8988T (cell line): Measurements from ENCODE around the gene KIAA1217.
A peak's percentile ranks its signal among the peaks of the same experiment; 100 is the strongest.

Experiments
- DNase-seq: peaks from one replicate; pipeline ENCODE4 v3.0.0; 2011

The KIAA1217 gene

DNA sequence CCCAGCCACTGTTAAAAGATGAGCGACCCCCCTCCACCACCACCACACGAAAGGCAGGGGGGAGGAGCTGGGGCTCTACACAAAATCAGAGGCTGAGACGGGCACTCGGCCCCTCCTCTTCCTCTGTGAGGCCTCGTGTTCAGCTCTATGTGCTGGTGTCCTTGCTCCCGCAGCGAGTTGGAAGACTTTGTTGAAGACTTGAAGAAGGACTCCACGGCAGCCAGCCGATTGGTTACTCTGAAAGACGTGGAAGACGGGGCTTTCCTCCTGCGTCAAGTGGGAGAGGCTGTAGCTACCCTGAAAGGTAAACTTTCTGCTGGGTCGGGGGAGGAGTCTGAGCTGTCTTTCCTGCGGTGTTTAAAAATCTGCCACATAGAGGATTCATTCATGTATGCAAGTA lies 311.0 kb downstream of the KIAA1217 start:
- DNase-seq: no peak

DNA sequence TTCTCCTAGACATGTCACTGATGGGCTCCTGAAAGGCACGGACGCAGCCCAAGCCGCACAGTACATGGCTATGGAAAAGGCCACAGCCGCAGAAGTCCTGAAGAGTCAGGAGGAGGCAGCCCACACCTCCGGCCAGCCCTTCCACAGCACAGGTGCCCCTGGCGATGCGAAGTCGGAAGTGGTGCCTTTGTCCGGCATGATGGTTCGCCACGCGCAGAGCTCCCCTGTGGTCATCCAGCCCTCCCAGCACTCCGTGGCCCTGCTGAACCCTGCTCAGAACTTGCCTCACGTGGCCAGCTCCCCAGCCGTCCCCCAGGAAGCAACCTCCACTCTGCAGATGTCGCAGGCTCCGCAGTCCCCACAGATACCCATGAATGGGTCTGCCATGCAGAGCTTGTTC lies 315.4 kb downstream of the KIAA1217 start:
- DNase-seq: no peak

DNA sequence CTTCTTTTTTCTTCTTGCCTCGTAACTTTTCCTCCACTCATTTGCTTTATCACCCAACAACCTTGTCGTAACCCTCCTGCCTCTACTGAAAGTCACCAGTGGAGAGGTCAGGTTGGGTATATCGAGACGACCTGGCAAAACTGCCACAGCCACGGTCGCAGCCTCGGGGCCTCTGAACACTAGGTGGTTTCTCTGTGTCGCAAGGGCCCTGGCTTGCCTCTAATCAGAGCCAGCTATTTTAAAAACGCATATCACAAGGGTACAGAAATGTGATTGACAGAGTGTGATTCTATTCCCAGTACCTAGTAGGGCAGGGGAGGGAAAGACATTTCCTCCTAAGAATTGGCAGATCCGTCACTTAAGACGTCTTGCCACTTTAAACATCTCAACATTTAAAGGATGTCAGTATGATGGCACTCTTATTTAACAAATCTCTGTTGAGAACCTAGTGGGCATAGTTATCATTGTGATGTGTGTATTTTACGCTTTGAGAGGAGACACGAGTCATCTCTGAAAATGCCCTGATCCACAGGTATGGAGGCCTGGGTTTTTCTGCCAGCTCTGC lies 317.2 kb downstream of the KIAA1217 start:
- DNase-seq: no peak

DNA sequence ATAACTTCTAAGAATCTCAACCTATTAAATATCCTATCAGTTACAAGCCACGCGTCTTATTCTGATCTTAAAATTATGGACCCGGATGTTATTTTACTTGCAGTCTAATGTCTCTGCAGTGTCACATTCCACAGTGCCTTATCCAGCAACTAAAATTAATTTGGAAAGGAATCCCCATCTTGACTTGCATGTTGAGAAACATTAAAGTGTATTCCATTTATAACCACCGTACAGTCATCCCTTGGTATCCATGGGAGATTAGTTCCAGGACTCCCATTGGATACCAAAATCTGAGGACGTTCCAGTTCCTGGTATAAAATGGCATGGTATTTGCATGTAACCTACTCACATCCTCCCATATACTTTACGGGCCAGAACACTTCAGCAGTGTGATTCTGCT lies 320.0 kb downstream of the KIAA1217 start:
- DNase-seq: no peak

DNA sequence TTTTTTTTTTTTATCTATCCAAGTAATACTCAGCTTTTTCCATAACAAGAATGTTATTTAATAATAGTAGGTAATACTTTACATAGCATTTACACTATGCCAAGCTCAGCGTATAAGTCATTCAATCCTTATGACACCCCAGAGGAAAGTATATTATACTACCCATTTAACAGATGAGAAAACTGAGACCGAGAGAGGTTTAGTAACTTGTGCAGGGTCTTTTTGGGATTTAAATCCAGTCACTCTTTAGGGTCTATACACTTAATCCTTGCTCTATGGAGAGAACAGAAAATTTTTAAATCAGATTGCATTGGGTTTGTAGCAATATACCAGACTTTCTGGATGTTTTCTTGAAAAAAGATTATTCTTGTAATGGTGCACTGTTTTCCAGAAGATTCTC lies 322.5 kb downstream of the KIAA1217 start:
- no peak for DNase-seq

DNA sequence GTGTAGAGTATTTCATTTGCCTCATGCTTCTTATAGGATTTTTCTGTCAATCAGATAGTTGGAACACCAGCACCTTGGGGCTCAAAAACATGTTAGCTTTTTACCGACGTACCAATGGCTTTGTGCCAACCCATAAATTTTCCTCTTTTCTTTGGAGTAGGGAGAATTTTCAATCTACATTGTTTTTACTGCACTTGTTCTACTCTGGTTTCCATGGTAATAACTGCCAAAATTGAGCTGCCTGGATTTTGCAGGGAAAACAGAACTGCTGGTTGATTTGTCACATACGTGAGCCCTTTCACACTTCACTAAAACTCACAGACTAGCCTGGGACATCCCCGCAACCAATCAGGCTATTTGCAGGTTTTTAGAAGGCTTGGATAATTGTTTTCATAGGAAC lies 325.0 kb downstream of the KIAA1217 start:
- DNase-seq: no peak

DNA sequence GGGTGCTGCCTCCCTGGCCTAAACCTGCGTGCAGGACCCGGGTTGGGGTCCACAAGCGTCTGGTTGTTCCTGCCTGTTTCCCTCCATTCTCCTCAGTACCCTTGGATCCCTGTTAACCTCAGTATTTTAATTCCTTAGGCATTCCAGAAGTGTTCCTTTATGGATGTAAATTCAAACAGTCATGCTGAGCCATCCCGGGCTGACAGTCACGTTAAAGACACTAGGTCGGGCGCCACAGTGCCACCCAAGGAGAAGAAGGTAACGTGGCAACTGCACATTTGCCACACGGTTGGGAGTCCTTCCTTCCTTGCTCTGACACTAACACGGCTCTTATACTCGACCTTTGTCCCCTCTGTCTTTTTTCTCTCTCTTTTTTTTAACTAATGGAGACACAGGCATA lies 327.7 kb downstream of the KIAA1217 start:
- no peak for DNase-seq

DNA sequence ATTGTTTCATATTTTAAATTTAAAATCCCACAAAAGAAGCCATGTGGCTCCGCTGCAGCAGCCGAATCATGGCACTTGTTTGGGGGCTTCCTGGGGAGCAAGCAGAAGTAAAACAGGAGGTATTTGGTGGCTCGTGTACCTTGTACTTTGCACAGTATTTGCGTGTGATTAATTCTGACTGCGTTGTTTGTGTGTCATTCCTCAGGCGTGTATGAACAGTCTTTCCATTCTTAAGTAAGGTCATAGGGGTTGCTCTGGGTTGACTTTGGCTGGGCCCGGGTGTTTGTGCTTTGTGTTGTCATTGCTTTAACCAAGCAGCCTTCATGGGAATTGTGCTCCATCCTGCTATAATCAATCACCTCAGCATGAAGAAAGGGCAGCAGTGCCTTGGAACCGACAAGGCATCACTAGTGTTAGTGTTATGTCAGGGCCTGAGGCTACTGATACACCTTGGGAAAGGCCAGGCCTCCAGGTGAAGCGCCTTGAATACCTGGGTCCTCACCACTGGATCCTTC lies 332.4 kb downstream of the KIAA1217 start:
- no peak for DNase-seq

DNA sequence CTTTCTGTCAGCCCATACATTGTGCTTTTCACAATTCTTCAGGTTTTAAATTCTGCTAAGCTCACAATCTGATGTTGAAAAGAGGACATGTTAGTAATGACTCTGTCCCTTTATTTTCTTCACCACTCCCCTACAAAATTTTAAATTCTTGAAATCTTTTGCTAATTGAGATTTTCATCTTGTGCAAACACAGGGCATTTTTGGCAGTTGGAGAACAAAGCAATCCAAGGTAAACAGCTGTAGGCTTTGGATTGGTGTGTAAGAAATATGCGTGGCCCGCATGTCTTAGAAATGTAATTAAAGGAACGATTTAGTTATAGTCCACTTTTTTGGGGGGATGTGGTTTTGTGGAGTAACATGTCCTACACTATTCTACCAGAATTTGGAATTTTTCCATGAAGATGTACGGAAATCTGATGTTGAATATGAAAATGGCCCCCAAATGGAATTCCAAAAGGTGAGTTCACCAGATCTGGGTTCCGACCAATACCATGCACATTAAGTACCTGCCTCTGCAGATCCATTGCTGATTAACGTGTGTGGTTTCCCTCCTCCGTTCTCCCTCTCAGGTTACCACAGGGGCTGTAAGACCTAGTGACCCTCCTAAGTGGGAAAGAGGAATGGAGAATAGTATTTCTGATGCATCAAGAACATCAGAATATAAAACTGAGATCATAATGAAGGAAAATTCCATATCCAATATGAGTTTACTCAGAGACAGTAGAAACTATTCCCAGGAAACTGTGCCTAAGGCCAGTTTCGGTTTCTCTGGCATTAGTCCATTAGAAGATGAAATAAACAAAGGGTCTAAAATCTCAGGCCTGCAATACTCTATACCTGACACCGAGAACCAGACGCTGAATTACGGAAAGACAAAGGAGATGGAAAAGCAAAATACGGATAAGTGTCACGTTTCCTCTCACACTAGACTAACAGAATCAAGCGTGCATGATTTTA lies 333.7 kb downstream of the KIAA1217 start:
- DNase-seq: no peak

DNA sequence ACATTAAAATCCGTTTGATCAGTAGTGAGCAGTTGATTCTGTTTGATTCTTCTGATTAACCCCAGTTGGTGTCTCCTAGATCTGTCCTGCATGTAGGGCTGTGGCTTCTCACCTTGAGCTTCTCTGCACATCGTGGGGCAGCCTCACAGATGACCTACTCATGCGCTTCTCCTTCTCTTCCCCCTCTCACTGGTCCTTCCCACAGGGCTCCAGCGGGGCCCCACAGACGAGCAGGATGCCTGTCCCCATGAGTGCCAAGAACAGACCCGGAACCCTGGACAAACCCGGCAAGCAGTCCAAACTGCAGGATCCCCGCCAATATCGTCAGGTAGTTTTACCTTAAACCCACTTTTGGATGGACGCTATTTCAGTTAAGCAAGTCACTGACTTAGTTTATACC lies 335.8 kb downstream of the KIAA1217 start:
- no peak for DNase-seq

DNA sequence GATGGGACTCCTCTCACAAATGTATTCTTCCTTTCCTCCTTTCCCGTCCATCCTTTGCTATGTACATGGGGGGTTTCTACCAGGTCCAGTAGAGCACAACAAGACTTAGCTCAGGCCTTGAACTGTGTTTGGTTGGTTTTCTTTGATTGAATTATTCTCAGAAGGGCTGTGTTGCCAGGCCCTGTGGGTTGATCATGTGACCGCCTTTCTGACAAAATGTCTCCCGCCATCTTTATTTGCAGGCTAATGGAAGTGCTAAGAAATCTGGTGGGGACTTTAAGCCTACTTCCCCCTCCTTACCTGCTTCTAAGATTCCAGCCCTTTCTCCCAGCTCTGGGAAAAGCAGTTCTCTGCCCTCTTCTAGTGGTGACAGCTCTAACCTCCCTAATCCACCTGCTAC lies 336.6 kb downstream of the KIAA1217 start:
- no peak for DNase-seq

DNA sequence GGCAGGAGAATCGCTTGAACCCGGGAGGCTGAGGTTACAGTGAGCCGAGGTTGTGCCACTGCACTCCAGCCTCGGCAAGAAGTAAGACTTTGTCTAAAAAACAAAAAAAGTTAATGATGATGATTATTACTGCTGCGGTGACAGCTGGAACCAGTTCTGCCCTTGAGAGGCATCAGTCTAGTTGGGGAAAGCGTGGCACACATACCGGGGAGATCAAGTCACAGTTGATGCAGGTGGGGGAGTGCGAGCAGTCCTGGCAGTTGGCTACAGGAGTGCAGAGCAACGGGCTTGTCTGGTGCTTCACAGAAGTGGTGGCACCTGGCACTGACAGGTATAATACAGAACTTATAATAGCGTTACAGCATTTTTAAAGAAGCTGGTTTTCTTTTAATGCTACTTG lies 341.7 kb downstream of the KIAA1217 start:
- no peak for DNase-seq

DNA sequence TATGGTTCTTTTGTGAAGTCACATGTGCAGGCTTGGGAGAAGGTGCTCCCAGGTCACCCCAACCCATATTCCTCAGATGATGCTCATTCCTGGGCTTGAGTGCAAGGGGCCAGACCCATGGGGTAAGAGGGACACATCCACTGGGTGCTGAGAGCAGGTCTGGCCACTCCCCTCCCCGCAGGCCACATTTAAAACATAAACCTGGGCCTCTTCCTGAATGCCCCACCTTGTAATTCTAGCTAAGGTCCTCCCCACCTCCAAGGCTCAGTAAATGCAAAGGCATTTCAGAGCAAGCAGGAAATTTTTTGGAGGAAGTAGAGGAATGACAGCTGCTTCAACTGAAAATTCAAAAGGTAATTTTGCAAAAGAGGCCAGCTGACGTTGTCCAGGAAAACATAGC lies 342.2 kb downstream of the KIAA1217 start:
- DNase-seq: no peak

DNA sequence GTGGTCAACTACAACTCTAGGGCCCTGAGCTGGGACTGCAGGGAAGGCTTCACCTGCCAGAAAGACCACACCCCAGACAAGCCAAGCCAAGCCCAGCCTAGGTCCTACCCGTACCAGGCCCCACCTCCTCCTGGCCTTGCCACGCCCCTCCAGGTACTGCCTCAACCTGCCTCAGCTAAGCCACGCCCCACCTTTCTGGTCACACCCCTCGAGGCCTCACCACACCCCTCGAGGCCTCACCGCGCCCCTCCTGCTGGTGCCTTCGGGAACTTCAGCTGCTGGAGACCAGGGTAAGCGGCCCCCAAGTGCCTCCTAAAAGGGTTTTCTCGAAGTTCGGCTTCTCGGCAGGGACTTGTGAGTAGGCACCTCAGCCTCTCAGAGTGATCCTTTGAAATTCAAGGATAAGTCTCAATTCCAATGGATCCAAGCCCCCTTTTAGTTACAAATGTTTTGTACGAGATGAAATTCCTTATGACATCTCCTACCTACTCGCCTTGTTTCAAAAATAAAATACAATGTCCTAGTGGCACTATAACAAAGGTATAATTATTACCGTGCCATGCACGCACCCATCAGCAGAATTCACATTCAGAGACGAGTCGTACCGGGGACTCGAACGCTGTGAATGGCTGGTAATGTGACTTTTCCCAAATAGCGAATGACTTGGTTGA lies 343.5 kb downstream of the KIAA1217 start:
- DNase-seq: peak; percentile 42

DNA sequence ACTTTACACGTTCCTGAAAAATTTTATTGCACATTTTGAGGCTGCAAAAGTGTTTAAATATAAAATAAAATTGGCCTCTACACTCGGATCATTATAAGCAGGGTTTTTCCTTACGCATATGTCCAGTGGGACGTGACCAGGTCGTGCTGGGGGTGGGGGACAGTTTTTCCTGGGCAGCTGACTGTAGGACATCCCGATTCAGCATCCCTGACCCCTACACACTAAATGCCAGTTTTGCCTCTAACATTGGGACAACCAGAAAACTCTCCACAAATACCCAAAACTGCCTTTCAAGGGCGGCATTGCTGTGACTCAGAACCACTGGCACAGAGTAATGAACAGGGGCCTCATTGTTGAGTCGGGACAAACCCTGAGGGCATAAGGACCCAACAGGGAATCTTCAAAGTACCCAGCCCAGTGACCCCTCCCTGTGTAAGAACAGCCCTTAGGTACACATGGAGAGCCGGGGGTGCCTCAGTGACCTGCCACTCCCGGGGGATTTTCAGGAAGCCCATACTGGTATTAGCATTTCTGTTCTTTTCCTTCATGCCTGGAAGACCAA lies 344.2 kb downstream of the KIAA1217 start:
- no peak for DNase-seq

DNA sequence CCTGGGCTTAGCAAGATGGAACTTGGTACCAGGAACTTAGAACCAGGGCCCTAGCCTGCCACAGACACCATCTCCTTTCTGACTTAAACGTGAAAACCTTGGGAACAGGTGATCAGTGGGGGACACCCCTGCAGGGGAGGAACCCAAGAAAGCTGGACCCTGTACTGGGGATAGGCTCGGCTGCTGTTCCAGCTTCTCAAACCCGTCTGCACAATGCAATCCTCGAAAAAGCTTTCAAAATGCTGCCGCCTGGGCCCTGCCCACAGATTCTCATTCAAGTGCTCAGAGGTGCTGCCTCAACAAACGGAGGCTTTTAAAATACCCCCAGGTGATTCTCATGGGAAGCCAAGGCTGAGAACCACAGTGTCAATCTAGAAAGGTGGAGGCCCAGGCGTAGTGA lies 345.1 kb downstream of the KIAA1217 start:
- no peak for DNase-seq

DNA sequence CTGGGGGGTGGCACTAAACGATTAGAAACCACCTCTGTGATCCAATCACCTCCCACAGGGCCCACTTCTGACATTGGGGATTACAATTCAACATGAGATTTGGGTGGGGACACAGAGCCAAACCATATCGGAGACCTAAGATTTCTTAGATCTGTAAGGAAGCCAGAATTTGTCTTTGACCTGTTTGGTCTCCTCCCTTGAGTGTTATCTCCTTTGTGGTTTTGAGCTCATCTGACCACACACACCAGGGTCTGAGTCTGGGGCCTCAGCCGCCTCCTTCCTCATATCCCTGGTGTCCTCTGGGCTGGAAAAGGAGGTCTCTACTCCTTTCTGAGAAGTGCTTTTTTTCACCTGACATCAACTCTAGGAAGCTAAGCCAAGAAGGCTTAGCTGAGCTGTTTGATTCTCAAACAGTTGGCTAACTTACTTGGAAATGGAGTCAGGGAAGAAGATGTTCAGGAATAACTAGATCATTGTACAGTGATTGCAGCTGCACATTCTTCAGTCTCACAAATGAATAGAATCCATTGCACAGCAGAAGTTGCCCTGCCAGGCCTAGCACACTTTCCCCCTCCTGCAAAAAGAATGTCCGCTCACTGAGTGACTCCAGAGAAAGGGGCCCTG lies 347.3 kb downstream of the KIAA1217 start:
- no peak for DNase-seq

DNA sequence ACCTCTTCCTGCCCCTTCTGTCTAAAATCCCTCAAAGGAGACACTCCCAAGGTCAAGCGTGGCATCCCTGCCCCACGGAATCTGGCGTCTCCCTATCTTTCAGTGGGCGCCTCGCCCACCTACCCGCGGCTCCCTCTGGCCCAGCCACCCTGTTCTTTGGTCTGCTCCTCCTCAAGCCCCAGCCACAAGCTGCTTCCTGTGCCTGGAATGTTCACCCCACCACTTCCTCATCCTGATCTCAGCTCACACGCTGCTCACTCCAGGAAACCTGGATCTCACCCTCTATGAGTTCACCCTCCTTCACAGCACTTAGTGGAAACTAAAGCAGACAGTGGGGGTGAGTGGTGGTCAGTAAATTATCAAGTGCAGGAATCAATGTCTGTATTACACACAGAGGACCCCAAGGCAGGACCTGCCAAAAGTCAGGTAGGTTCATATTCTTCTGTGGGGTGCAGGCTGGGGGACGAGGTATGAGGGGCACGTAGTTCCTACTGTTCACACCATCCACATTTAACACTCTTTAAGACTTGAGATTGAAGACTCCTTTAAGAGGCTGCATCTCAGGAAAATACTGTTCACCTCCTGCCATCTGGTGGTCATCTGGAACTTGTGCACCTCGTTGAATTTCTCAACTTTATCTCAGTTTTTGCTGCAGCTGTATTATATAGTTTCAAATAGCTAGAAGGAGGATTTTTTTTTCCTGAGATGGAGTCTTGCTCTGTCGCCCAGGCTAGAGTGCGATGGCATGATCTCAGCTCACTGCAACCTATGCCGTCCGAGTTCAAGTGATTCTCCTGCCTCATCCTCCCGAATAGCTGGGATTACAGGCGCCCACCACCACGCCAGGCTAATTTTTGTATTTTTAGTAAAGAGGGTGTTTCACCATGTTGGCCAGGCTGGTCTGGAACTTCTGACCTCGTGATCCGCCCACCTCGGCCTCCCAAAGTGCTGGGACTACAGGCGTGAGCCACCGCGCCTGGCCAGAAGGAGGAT lies 348.1 kb downstream of the KIAA1217 start:
- peak; percentile 31 for DNase-seq

DNA sequence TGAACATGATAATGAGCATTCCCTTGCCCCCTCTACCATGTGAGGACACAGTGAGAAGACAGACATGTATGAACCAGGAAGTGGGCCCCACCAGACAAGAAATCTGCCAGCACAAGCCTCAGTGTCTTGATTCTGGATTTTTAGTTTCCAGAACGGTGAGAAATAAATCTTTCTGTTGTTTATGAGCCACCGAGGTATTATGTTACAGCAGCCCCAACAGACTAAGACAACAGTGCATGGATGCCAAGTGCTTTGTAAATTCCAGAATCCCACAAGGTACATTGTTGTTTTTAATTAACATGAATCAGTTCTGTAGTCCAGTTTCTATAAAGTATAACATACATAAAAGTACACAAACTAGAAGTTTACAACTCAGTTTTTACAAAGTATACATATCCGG lies 352.5 kb downstream of the KIAA1217 start:
- DNase-seq: no peak

DNA sequence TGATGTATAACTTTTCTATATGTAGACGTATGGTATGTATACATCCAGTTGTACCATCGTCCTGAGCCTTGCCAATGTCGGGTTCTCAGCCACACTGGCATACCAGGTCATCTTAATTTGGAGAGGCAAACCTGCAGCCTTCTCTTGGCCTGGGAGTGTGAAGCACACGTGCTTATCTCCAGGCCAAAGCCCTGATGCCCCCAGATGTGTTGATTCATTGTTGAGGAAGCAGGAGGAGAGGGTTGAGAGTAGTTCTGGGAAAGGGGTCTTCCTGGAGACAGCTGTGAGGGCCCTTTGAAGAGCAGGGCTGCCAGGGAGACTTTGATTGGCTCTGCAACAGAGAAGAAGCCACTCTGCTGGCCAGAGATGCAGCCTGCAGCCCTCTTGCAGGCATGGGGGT lies 359.1 kb downstream of the KIAA1217 start:
- no peak for DNase-seq

DNA sequence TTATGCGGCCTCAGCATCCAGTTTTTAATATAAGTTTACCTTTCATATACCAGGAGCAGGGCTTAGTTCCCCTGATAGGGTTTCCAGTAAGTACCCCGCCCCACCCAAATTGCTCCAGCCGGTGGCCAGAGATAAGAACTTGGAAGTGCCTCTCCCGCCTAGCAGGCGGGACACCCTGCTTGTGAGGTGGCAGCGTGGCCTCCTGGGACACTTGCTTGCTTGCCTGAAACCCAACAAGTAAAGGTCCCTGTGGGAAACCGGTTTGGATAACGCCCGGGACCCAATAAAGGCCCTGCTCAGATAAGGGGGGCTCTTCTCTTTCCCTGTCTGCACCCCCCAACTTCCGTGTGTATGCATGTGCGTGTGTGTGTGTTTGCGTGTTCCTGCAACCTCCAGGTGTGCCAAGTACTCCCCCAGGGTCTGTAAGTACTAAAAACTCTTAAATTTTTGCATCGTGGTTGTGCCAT lies 360.4 kb downstream of the KIAA1217 start:
- DNase-seq: no peak
